Measurements from ENCODE around the gene LGALS9.
"Not testable (repeated sequence)": the region's sequence is repeated elsewhere in the genome, so short reads cannot be mapped to it uniquely, and the experiment has no call there.

Gene LGALS9

DNA sequence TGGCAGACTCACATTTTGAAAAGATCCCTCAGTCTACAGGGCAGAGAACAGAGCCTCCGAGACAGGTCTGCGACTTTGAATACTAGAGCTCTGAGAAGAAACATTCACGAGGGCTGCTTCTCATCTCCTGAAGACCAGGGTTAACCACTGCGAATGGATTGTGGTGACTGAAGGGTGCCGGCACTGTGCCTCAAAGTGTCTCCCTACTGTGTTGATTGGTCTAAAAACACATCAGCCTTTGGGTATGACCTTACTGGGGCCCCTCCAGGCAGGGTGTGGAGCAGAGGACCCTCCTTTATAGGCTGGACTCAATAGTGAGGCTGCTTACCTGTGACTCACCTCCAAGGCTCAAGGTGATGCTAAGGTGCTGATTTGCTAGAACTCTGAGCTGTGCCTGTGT is 2.6 kb upstream of the LGALS9 start:
- Histone ChIP-seq H3K4me1 (ENCODE audit: insufficient read depth, low read length, severe bottlenecking) (no peaks in the 10 kb centered on the region), H3K27me3 (ENCODE audit: insufficient read depth, low read length) (peaks cover 3% of the 10 kb centered on the region; the same call in 1 of the 2 replicates), H3K9me2 (ENCODE audit: low read depth, low read length) (no peaks in the 10 kb centered on the region), H3K27ac (ENCODE audit: low read depth, low read length, poor library complexity, severe bottlenecking) (no peak overlapping the region), H4K20me1 (ENCODE audit: insufficient read depth, low read length) (no peaks in the 10 kb centered on the region), H3K79me2 (ENCODE audit: insufficient read depth, low read length) (no peaks in the 10 kb centered on the region), H3K4me3 (ENCODE audit: low read depth, low read length, poor library complexity, severe bottlenecking) (no peak overlapping the region), H3K9me3 (ENCODE audit: low read length) (no peaks in the 10 kb centered on the region), H3K36me3 (ENCODE audit: insufficient read depth, low read length) (no peaks in the 10 kb centered on the region), H3K9ac (ENCODE audit: low read length) (no peak overlapping the region), H2AFZ (ENCODE audit: low read length) (no peak overlapping the region), H3K4me2 (ENCODE audit: low read length) (no peak overlapping the region), H3F3A (ENCODE audit: insufficient read depth, low read length) (no peaks in the 10 kb centered on the region)
- TF ChIP-seq CTCF (IDR thresholded peaks at IDR 0.05; ENCODE audit: low read length) (no peak), EZH2 (IDR thresholded peaks at IDR 0.05; ENCODE audit: borderline replicate concordance, low read length) (no peak)

- H3K4me2 ChIP-seq (ENCODE audit: low read length); H3K9me3 ChIP-seq (ENCODE audit: low read length); H2AFZ ChIP-seq (ENCODE audit: low read length); H3K4me1 ChIP-seq (ENCODE audit: insufficient read depth, low read length, severe bottlenecking); H3F3A ChIP-seq (ENCODE audit: insufficient read depth, low read length); H3K36me3 ChIP-seq (ENCODE audit: insufficient read depth, low read length); H4K20me1 ChIP-seq (ENCODE audit: insufficient read depth, low read length); H3K9ac ChIP-seq (ENCODE audit: low read length); H3K27me3 ChIP-seq (ENCODE audit: insufficient read depth, low read length); H3K9me2 ChIP-seq (ENCODE audit: low read depth, low read length); H3K4me3 ChIP-seq (ENCODE audit: low read depth, low read length, poor library complexity, severe bottlenecking); H3K79me2 ChIP-seq (ENCODE audit: insufficient read depth, low read length); H3K27ac ChIP-seq (ENCODE audit: low read depth, low read length, poor library complexity, severe bottlenecking): not testable (repeated sequence)
These were observed 1.7 kb upstream of the LGALS9 start for GRCh38 chr17:27629260-27629659.

GRCh38 chr17:27631411-27631760 is 398 bp downstream of the LGALS9 start:
- no peaks in the 10 kb centered on the region for H3K27me3 ChIP-seq (ENCODE audit: insufficient read depth, low read length)
- H3K9me3 ChIP-seq (ENCODE audit: low read length): no peaks in the 10 kb centered on the region
- no peaks in the 10 kb centered on the region for H3K9me2 ChIP-seq (ENCODE audit: low read depth, low read length)
- H3K9ac ChIP-seq (ENCODE audit: low read length): no peak overlapping the region
- H3K79me2 ChIP-seq (ENCODE audit: insufficient read depth, low read length): no peaks in the 10 kb centered on the region
- no peak overlapping the region for H2AFZ ChIP-seq (ENCODE audit: low read length)
- H4K20me1 ChIP-seq (ENCODE audit: insufficient read depth, low read length): no peaks in the 10 kb centered on the region
- no peak overlapping the region; the same call in 1 of the 2 replicates for H3K4me2 ChIP-seq (ENCODE audit: low read length)
- H3K36me3 ChIP-seq (ENCODE audit: insufficient read depth, low read length): no peaks in the 10 kb centered on the region
- TF ChIP-seq CTCF (IDR thresholded peaks at IDR 0.05; ENCODE audit: low read length): no peak
- H3K4me1 ChIP-seq (ENCODE audit: insufficient read depth, low read length, severe bottlenecking): peaks cover 4% of the 10 kb centered on the region
- H3K27ac ChIP-seq (ENCODE audit: low read depth, low read length, poor library complexity, severe bottlenecking): no peak overlapping the region
- no peak overlapping the region for H3K4me3 ChIP-seq (ENCODE audit: low read depth, low read length, poor library complexity, severe bottlenecking)
- no peaks in the 10 kb centered on the region for H3F3A ChIP-seq (ENCODE audit: insufficient read depth, low read length)

DNA sequence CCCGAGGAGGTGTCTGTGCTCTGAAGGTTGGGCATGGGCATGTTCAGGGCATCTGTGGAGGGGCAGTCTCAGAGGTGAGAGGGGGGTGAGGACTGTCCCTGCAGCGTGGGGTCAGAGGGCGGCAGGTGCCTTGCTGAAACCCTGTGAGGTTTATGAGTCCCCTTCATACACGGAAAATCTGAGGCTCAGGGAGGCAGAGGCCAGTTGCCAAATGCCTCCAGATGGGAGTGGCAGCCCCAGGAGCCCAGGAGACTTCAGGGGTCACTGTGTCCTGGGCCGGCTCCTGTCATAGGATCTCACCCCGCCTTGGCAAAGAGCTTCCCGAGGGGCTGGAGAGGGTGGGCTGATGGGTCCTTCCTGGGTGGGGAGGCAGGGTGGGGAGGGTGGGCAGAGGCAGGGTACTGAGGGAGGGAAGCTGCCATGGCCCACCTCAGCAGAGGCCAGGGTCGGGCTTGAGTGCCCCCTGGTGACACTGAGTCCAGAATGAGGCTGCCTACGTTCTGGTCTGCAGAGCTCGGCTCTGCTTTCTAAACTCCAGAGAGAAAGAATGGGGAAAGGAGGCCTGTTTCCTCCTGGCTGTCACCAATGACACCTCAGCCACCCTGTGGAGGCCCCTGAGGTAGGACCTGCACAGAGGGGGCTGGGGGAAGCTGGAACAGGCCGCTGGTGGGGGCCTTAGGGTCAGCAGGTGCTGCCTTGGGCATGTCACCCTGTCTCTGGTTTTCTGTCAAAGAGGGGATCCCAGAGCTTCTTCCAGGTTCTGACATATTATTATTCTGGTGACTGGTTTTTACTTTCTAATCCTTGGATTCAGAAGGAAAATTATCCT is 1.1 kb downstream of the LGALS9 start:
- Histone ChIP-seq H3K4me1 (ENCODE audit: insufficient read depth, low read length, severe bottlenecking) (peaks cover 4% of the 10 kb centered on the region), H4K20me1 (ENCODE audit: insufficient read depth, low read length) (no peaks in the 10 kb centered on the region), H3K36me3 (ENCODE audit: insufficient read depth, low read length) (no peaks in the 10 kb centered on the region), H3K27me3 (ENCODE audit: insufficient read depth, low read length) (no peaks in the 10 kb centered on the region), H3K4me2 (ENCODE audit: low read length) (no peak overlapping the region), H3K9ac (ENCODE audit: low read length) (no peak overlapping the region), H2AFZ (ENCODE audit: low read length) (no peak overlapping the region), H3F3A (ENCODE audit: insufficient read depth, low read length) (no peaks in the 10 kb centered on the region), H3K4me3 (ENCODE audit: low read depth, low read length, poor library complexity, severe bottlenecking) (no peak overlapping the region), H3K27ac (ENCODE audit: low read depth, low read length, poor library complexity, severe bottlenecking) (no peak overlapping the region), H3K79me2 (ENCODE audit: insufficient read depth, low read length) (no peaks in the 10 kb centered on the region), H3K9me3 (ENCODE audit: low read length) (no peaks in the 10 kb centered on the region), H3K9me2 (ENCODE audit: low read depth, low read length) (no peaks in the 10 kb centered on the region)
- TF ChIP-seq CTCF (IDR thresholded peaks at IDR 0.05; ENCODE audit: low read length): no peak
- no peak for TF ChIP-seq EZH2 (IDR thresholded peaks at IDR 0.05; ENCODE audit: borderline replicate concordance, low read length)

GRCh38 chr17:27632766-27633165 is 1.8 kb downstream of the LGALS9 start:
- not testable (repeated sequence) for H3K4me3 ChIP-seq (ENCODE audit: low read depth, low read length, poor library complexity, severe bottlenecking); H3K27ac ChIP-seq (ENCODE audit: low read depth, low read length, poor library complexity, severe bottlenecking); H2AFZ ChIP-seq (ENCODE audit: low read length); H3K9me3 ChIP-seq (ENCODE audit: low read length); H3K36me3 ChIP-seq (ENCODE audit: insufficient read depth, low read length); H3K9ac ChIP-seq (ENCODE audit: low read length); H3K9me2 ChIP-seq (ENCODE audit: low read depth, low read length); H4K20me1 ChIP-seq (ENCODE audit: insufficient read depth, low read length); H3K4me1 ChIP-seq (ENCODE audit: insufficient read depth, low read length, severe bottlenecking); H3F3A ChIP-seq (ENCODE audit: insufficient read depth, low read length); H3K79me2 ChIP-seq (ENCODE audit: insufficient read depth, low read length); H3K4me2 ChIP-seq (ENCODE audit: low read length); H3K27me3 ChIP-seq (ENCODE audit: insufficient read depth, low read length)
